ENCODE data around the gene ZNF630. TPM values are rescaled to one million over a fixed set of nuclear protein-coding genes. Genes with fewer than 3 reads are reported as not detected.

Gene ZNF630
- total RNA-seq, 2 experiments from 2014 or later = 1.3 to 2.7 TPM

- Histone ChIP-seq H3K36me3 (ENCODE audit: insufficient read depth, low read length) (no peaks in the 10 kb centered on the region; the same call in 1 of the 2 replicates), H3K4me1 (ENCODE audit: insufficient read depth, low read length, poor library complexity, severe bottlenecking) (peaks cover 11% of the 10 kb centered on the region), H3K4me3 (ENCODE audit: low read depth, low read length, poor library complexity, severe bottlenecking) (no peak overlapping the region), H3K4me2 (ENCODE audit: low read length) (no peak overlapping the region), H3K9me3 (ENCODE audit: low read length) (no peaks in the 10 kb centered on the region), H2AFZ (ENCODE audit: low read length) (no peak overlapping the region), H3K79me2 (ENCODE audit: insufficient read depth, low read depth, low read length) (no peaks in the 10 kb centered on the region), H3K27ac (ENCODE audit: low read depth, low read length, poor library complexity, severe bottlenecking) (no peak overlapping the region), H3K9me2 (ENCODE audit: insufficient read depth, low read length) (no peaks in the 10 kb centered on the region), H4K20me1 (ENCODE audit: insufficient read depth, low read length) (no peaks in the 10 kb centered on the region)
- ChIA-PET CTCF (ENCODE audit: unreplicated experiment) (no interaction called here), POLR2A (no interaction called here)
- BruUV-seq (replicated peaks) = no TSS peak
- intact Hi-C loops (cut with micrococcal nuclease; ENCODE audit: unreplicated experiment) = no loop called here
- no peak for DNase-seq (ENCODE audit: low spot score)
- TF ChIP-seq EZH2phosphoT487 (IDR thresholded peaks at IDR 0.05; ENCODE audit: borderline replicate concordance, low read depth, low read length) = no peak
- TF ChIP-seq CTCF (conservative IDR thresholded peaks at IDR 0.05; ENCODE audit: low read length) = no peak
These were observed 3.1 kb downstream of the ZNF630 start for GRCh38 chrX:48068096-48068887.

GRCh38 chrX:48064261-48064660 is 7.2 kb downstream of the ZNF630 start:
- no peak for TF ChIP-seq EZH2phosphoT487 (IDR thresholded peaks at IDR 0.05; ENCODE audit: borderline replicate concordance, low read depth, low read length)
- no peak for TF ChIP-seq CTCF (conservative IDR thresholded peaks at IDR 0.05; ENCODE audit: low read length)
- no peak overlapping the region for H2AFZ ChIP-seq (ENCODE audit: low read length)
- no peaks in the 10 kb centered on the region for H3K9me3 ChIP-seq (ENCODE audit: low read length)
- ChIA-PET POLR2A (no interaction called here), CTCF (ENCODE audit: unreplicated experiment) (no interaction called here)
- intact Hi-C loops (cut with micrococcal nuclease; ENCODE audit: unreplicated experiment) = no loop called here
- H3K79me2 ChIP-seq (ENCODE audit: insufficient read depth, low read depth, low read length) = no peaks in the 10 kb centered on the region
- no peak overlapping the region for H3K4me3 ChIP-seq (ENCODE audit: low read depth, low read length, poor library complexity, severe bottlenecking)
- H3K36me3 ChIP-seq (ENCODE audit: insufficient read depth, low read length) = peaks cover 28% of the 10 kb centered on the region
- no peak for DNase-seq (ENCODE audit: low spot score)
- no peaks in the 10 kb centered on the region for H3K4me1 ChIP-seq (ENCODE audit: insufficient read depth, low read length, poor library complexity, severe bottlenecking)
- no peak overlapping the region for H3K27ac ChIP-seq (ENCODE audit: low read depth, low read length, poor library complexity, severe bottlenecking)
- H4K20me1 ChIP-seq (ENCODE audit: insufficient read depth, low read length) = no peaks in the 10 kb centered on the region
- no TSS peak for BruUV-seq (replicated peaks)
- no peak overlapping the region for H3K4me2 ChIP-seq (ENCODE audit: low read length)
- H3K9me2 ChIP-seq (ENCODE audit: insufficient read depth, low read length) = no peaks in the 10 kb centered on the region

GRCh38 chrX:48059296-48059639 is 12.2 kb downstream of the ZNF630 start:
- no peak for DNase-seq (ENCODE audit: low spot score)
- no peaks in the 10 kb centered on the region for H3K9me3 ChIP-seq (ENCODE audit: low read length)
- intact Hi-C loops (cut with micrococcal nuclease; ENCODE audit: unreplicated experiment) = no loop called here
- no peak overlapping the region for H2AFZ ChIP-seq (ENCODE audit: low read length)
- H3K27ac ChIP-seq (ENCODE audit: low read depth, low read length, poor library complexity, severe bottlenecking) = no peak overlapping the region
- no peaks in the 10 kb centered on the region for H3K4me1 ChIP-seq (ENCODE audit: insufficient read depth, low read length, poor library complexity, severe bottlenecking)
- no peaks in the 10 kb centered on the region for H4K20me1 ChIP-seq (ENCODE audit: insufficient read depth, low read length)
- no peak overlapping the region for H3K4me3 ChIP-seq (ENCODE audit: low read depth, low read length, poor library complexity, severe bottlenecking)
- no peak for TF ChIP-seq CTCF (conservative IDR thresholded peaks at IDR 0.05; ENCODE audit: low read length)
- peaks cover 38% of the 10 kb centered on the region for H3K36me3 ChIP-seq (ENCODE audit: insufficient read depth, low read length)
- POLR2A ChIA-PET = no interaction called here
- no peak overlapping the region for H3K4me2 ChIP-seq (ENCODE audit: low read length)
- no peaks in the 10 kb centered on the region for H3K9me2 ChIP-seq (ENCODE audit: insufficient read depth, low read length)
- H3K79me2 ChIP-seq (ENCODE audit: insufficient read depth, low read depth, low read length) = no peaks in the 10 kb centered on the region
- no TSS peak for BruUV-seq (replicated peaks)
- CTCF ChIA-PET (ENCODE audit: unreplicated experiment) = no interaction called here
